Stimulated activated CD4-positive, alpha-beta T cell treated with anti-CD3 and anti-CD28 coated beads, Interleukin-15, amount 100 ng/mL, for 1 hour (primary cell): ENCODE measurements around the gene METTL27.
"Not testable (repeated sequence)": the region's sequence is repeated elsewhere in the genome, so short reads cannot be mapped to it uniquely, and the experiment has no call there.

Source experiments
- DNase-seq, 2 donors: peaks; one replicate each; pipeline ENCODE4 v3.0.0-alpha.2; 2020; ENCODE audit warnings: low read depth in 1 of 2, low spot score in 1 of 2

METTL27 gene

GRCh38 chr7:73821597-73822285 lies 20.6 kb downstream of the METTL27 start:
- not testable (repeated sequence) for DNase-seq

GRCh38 chr7:73820013-73820412 lies 22.3 kb downstream of the METTL27 start:
- no peak for DNase-seq

- DNase-seq: no peak
Measured at GRCh38 chr7:73817121-73817520, 25.2 kb downstream of the METTL27 start.

- DNase-seq: no peak
Measured at GRCh38 chr7:73815436-73815835, 26.9 kb downstream of the METTL27 start.

- DNase-seq: no peak
Measured at GRCh38 chr7:73812996-73813395, 29.3 kb downstream of the METTL27 start.

- peak; percentile 30 to 36 for DNase-seq
Measured at GRCh38 chr7:73811760-73812168, 30.6 kb downstream of the METTL27 start.

- DNase-seq: no peak
Measured at GRCh38 chr7:73810998-73811360, 31.3 kb downstream of the METTL27 start.

GRCh38 chr7:73809467-73809951 lies 32.8 kb downstream of the METTL27 start:
- no peak for DNase-seq

GRCh38 chr7:73802459-73802858 lies 39.9 kb downstream of the METTL27 start:
- DNase-seq: no peak

- no peak for DNase-seq
Measured at GRCh38 chr7:73801577-73801976, 40.7 kb downstream of the METTL27 start.

- DNase-seq: no peak
Measured at GRCh38 chr7:73799282-73800141, 42.8 kb downstream of the METTL27 start.

- not testable (repeated sequence) for DNase-seq
Measured at GRCh38 chr7:73797176-73797575, 45.1 kb downstream of the METTL27 start.

- DNase-seq: not testable (repeated sequence)
Measured at GRCh38 chr7:73796656-73797055, 45.7 kb downstream of the METTL27 start.

GRCh38 chr7:73795188-73795587 lies 47.1 kb downstream of the METTL27 start:
- not testable (repeated sequence) for DNase-seq

- not testable (repeated sequence) for DNase-seq
Measured at GRCh38 chr7:73791170-73791690, 51.1 kb downstream of the METTL27 start.

GRCh38 chr7:73789051-73789450 lies 53.3 kb downstream of the METTL27 start:
- no peak for DNase-seq

- DNase-seq: not testable (repeated sequence)
Measured at GRCh38 chr7:73787786-73788048, 54.6 kb downstream of the METTL27 start.

- no peak for DNase-seq
Measured at GRCh38 chr7:73786588-73786987, 55.7 kb downstream of the METTL27 start.
